Ovary (tissue), 9 donors: ENCODE results near the gene KEAP1. TPM values are rescaled to one million over a fixed set of nuclear protein-coding genes. Genes with fewer than 3 reads are reported as not detected.
"Not testable (repeated sequence)": the region's sequence is repeated elsewhere in the genome, so short reads cannot be mapped to it uniquely, and the experiment has no call there.

ENCODE experiments used
- DNase-seq, 5 donors: peaks; one replicate each; pipeline ENCODE4 v3.0.0-alpha.2; 2019 to 2020
- H3K27ac ChIP-seq, 2 donors: fragments of 200-600 bp; one replicate each; pipeline versions ENCODE4 v1.5.1 to v1.8.0; 2019 to 2022
- H3K27me3 ChIP-seq: fragments of 200-600 bp; one replicate; pipeline ENCODE4 v1.8.0; 2022
- H3K36me3 ChIP-seq: fragments of 200-600 bp; sonication (generic); one replicate; pipeline ENCODE4 v1.5.1; 2019
- H3K4me1 ChIP-seq: one replicate; pipeline ENCODE4 v1.8.1; 2013; ENCODE audit warnings: mild to moderate bottlenecking, moderate library complexity; ENCODE audit not compliant: insufficient read depth
- H3K4me3 ChIP-seq: fragments of 200-600 bp; sonication (generic); one replicate; pipeline ENCODE4 v1.5.1; 2017
- H3K9me3 ChIP-seq, 2 donors: fragments of 200-600 bp in 1 of 2; sonication (generic) in 1 of 2; one replicate each; pipeline versions ENCODE4 v1.5.1 to v1.8.1; 2013 to 2019; ENCODE audit warnings: mild to moderate bottlenecking in 1 of 2, moderate library complexity in 1 of 2
- CTCF ChIP-seq, 3 donors: fragments of 450-650 bp in 2 of 3; fragments of 200-600 bp in 1 of 3; IDR thresholded peaks; one replicate each; pipeline versions ENCODE4 v1.5.1 to v1.8.0; 2016 to 2022; ENCODE audit warnings: antibody characterized with exemption in 3 of 3, mild to moderate bottlenecking in 1 of 3
- EP300 ChIP-seq: sonication (generic); formaldehyde crosslinking; IDR thresholded peaks from one replicate; pipeline ENCODE4 v1.6.1; 2017; ENCODE audit warnings: antibody characterized with exemption
- POLR2A ChIP-seq: fragments of 450-650 bp; IDR thresholded peaks from one replicate; pipeline ENCODE4 v1.6.1; 2017; ENCODE audit warnings: antibody characterized with exemption, mild to moderate bottlenecking, moderate library complexity
- WGBS, 3 donors: extraction: QIAGEN DNeasy Blood & Tissue Kit in 1 of 3; methylation state at CpG; one replicate each; pipeline versions ENCODE4 v1.1.5 to v1.1.7; 2013 to 2017; 5-methylcytosine and 5-hydroxymethylcytosine counted together
- intact Hi-C, 4 donors: fragments of 100-400 bp; cut with DNase I; formaldehyde crosslinking; loops; one replicate each; pipeline versions ENCODE4 v1.11.0 to v1.15.1; 2022 to 2023
- polyA plus RNA-seq, 2 donors: library from polyadenylated mRNA; stranded (reverse); fragments of 200-250 nt in 1 of 2; fragments of 350-450 nt in 1 of 2; fragmentation: Illumina TruSeq in 1 of 2; extraction: RNeasy Lipid Tissue Mini Kit (QIAGEN cat#74804) in 1 of 2; gene quantifications; one replicate each; pipeline ENCODE4 v1.2.3, GENCODE V29; 2013 to 2014
- total RNA-seq, 7 donors: library from RNA; depleted of rRNA in 2 of 7; stranded (reverse); fragments of >200 nt in 2 of 7; fragmentation: NEBNext Ultra II Directional in 3 of 7; extraction: Animal tissue kit (Norgen Biotek cat#: 25700) in 3 of 7; gene quantifications; one replicate each; pipeline versions ENCODE4 v1.1.0 to v1.2.4, GENCODE V29; 2016 to 2023
- donor health status: DM: no; HTN: no; CAD: no; lungs with moderate emphysema.
- donor health status: DM: no; HTN: no; CAD: no.
- donor health status: Bipolar disorder and iron deficiency.
- donor health status: DM: yes; HTN: yes; CAD: no.
- donor health status: DM: no; HTN: no; CAD: no.
- donor health status: DM: yes; HTN: yes; CAD: no.

The KEAP1 gene
- total and polyA plus RNA-seq, 9 donors: 29.6 to 61.7 (median 42.2) TPM

DNA sequence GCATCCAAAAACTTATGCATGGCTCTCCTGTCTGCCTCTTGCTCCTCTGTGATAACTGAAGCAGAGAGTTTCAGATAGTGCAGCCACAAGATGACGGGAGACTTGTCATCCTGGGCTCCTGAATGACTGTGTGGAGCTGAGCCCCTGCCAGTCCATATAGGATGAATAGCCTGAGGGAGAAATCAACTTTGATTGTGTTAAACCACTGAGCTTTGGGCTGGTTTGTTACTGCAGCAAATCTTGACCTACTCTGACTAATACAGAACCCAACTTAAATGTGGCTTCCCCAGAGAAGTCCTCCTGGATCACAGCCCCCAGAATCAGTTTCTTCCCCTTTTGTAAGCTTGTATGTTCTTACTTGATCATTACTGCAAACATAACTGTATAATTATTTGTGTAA, 29.3 kb upstream of the KEAP1 start:
- no peak overlapping the region for H3K27ac ChIP-seq
- H3K36me3 ChIP-seq: no peaks in the 10 kb centered on the region
- H3K4me3 ChIP-seq: no peak overlapping the region
- DNase-seq: no peak
- no peak for TF ChIP-seq CTCF (IDR thresholded peaks at IDR 0.05)
- no peak for TF ChIP-seq EP300
- TF ChIP-seq POLR2A: no peak
- H3K27me3 ChIP-seq: no peaks in the 10 kb centered on the region
- H3K4me1 ChIP-seq: no peaks in the 10 kb centered on the region
- intact Hi-C loops: no loop called here
- 84 to 100% (median 94%) methylated on average over 1 of the region's 1 CpG for WGBS, 3 donors
- no peaks in the 10 kb centered on the region for H3K9me3 ChIP-seq

DNA sequence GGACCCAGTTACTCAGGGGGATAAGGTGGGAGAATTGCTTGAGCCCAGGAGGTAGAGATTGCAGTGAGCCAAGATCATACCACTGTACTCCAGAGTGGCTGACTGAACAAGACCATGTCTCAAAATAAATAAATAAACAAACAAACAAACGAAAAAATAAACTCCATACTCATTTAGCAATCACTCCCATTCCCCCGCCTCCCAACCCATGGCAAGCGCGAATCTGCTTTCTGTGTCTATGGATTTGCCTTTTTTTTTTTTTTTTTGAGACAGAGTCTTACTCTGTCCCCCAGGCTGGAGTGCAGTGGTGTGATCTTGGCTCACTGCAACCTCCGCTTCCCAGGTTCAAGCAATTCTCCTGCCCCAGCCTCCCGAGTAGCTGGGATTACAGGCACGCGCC, 23.7 kb upstream of the KEAP1 start:
- H3K4me3 ChIP-seq, H3K9me3 ChIP-seq, H3K27ac ChIP-seq, DNase-seq, intact Hi-C loops, H3K27me3 ChIP-seq, H3K36me3 ChIP-seq, H3K4me1 ChIP-seq: not testable (repeated sequence)
- 83 to 87% (median 83%) methylated on average over 8 of the region's 8 CpGs for WGBS, 3 donors

DNA sequence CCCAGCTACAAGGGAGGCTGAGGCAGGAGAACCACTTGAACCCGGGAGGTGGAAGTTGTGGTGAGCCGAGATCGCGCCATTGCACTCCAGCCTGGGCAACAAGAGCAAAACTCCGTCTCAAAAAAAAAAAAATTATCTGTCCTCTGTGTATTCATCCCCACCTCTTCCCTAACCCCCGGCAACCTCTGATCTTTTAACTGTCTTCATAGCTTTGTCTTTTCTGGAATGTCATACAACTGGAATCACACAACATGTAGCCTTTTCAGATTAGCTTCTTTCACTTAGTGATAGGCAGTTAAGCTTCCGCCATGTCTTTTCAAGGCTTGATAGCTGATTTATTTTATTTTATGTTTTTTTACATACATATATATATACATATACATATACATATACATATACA, 22.5 kb upstream of the KEAP1 start:
- intact Hi-C loops: no loop called here
- no peaks in the 10 kb centered on the region for H3K4me1 ChIP-seq
- WGBS, 3 donors: 87 to 94% (median 90%) methylated on average over 7 of the region's 7 CpGs

DNA sequence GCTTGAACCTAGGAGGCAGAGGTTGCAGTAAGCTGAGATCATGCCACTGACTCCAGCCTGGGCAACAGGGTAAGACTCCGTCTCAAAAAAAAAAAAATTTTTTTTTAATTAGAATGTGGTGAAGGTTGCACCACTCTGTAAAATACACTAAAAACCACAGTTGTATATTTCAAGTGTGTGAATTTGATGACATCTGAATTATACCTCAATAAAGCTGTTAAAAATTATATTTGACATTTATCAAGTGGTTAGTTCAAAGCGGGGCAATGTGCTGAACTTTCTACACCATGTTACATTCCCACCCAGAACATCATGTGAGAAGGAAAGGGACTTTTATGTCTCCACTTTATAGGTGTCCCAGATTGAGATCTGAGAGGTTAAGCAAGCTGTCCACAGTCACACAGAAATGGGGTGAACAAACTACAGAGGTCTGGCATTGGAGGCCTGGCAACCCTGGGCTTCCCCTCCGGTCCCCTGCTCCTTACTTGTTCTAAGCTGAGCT, 20.0 kb upstream of the KEAP1 start:
- Histone ChIP-seq H3K27ac (no peak overlapping the region), H3K4me1 (no peaks in the 10 kb centered on the region), H3K4me3 (no peak overlapping the region), H3K9me3 (no peaks in the 10 kb centered on the region), H3K27me3 (no peaks in the 10 kb centered on the region), H3K36me3 (no peaks in the 10 kb centered on the region)
- TF ChIP-seq CTCF (IDR thresholded peaks at IDR 0.05) (no peak), POLR2A (no peak), EP300 (no peak)
- 64 to 71% (median 66%) methylated on average over 3 of the region's 3 CpGs for WGBS, 3 donors
- intact Hi-C loops: no loop called here
- DNase-seq: no peak

More for the DNA sequence above, 22.5 kb upstream of the KEAP1 start:
- Histone ChIP-seq H3K9me3 (no peaks in the 10 kb centered on the region), H3K27ac (no peak overlapping the region), H3K4me3 (no peak overlapping the region), H3K27me3 (no peaks in the 10 kb centered on the region), H3K36me3 (no peaks in the 10 kb centered on the region)
- DNase-seq: no peak
- no peak for TF ChIP-seq EP300
- no peak for TF ChIP-seq CTCF (IDR thresholded peaks at IDR 0.05)
- TF ChIP-seq POLR2A: no peak

- Histone ChIP-seq H3K4me1 (peaks cover 3% of the 10 kb centered on the region), H3K27ac (no peak overlapping the region), H3K4me3 (no peak overlapping the region), H3K36me3 (no peaks in the 10 kb centered on the region), H3K27me3 (peaks cover 4% of the 10 kb centered on the region), H3K9me3 (no peaks in the 10 kb centered on the region)
- WGBS, 3 donors: 73 to 77% (median 76%) methylated on average over 13 of the region's 13 CpGs
- no peak for DNase-seq
- no peak for TF ChIP-seq CTCF (IDR thresholded peaks at IDR 0.05)
- intact Hi-C loops: no loop called here
Observed at GRCh38 chr19:10521461-10522171, 18.5 kb upstream of the KEAP1 start.
